Vagina (tissue), 2 donors: Measurements from ENCODE around the gene C9orf40. TPM values are rescaled to one million over a fixed set of nuclear protein-coding genes. Genes with fewer than 3 reads are reported as not detected.

Source experiments
- DNase-seq, 2 donors: peaks; one replicate each; pipeline ENCODE4 v3.0.0-alpha.2; 2017; ENCODE audit errors: extremely low spot score in 2 of 2
- H3K27ac ChIP-seq: fragments of 200-600 bp; sonication (generic); one replicate; pipeline ENCODE4 v1.5.1; 2019
- H3K27me3 ChIP-seq: fragments of 200-600 bp; sonication (generic); one replicate; pipeline ENCODE4 v1.5.1; 2019
- H3K36me3 ChIP-seq, 2 donors: fragments of 200-600 bp; sonication (generic); one replicate each; pipeline ENCODE4 v1.5.1; 2017 to 2019
- H3K4me1 ChIP-seq: fragments of 200-600 bp; sonication (generic); one replicate; pipeline ENCODE4 v1.5.1; 2019
- H3K4me3 ChIP-seq, 2 donors: fragments of 200-600 bp; sonication (generic); 1 replicate in 1 of 2; 2 replicates in 1 of 2; pipeline ENCODE4 v1.5.1; 2016 to 2019
- H3K9me3 ChIP-seq: fragments of 200-600 bp; sonication (generic); one replicate; pipeline ENCODE4 v1.5.1; 2019
- POLR2A ChIP-seq, 2 donors: fragments of 450-650 bp; IDR thresholded peaks; one replicate each; pipeline ENCODE4 v1.6.1; 2017; ENCODE audit warnings: antibody characterized with exemption in 2 of 2, mild to moderate bottlenecking in 2 of 2, moderate library complexity in 2 of 2
- POLR2AphosphoS5 ChIP-seq, 2 donors: sonication (generic); formaldehyde crosslinking; IDR thresholded peaks; one replicate each; pipeline ENCODE4 v1.9.0; 2017; ENCODE audit warnings: antibody characterized with exemption in 2 of 2, mild to moderate bottlenecking in 2 of 2, low read depth in 1 of 2; ENCODE audit not compliant: insufficient read depth in 1 of 2
- intact Hi-C: fragments of 100-400 bp; cut with DNase I; formaldehyde crosslinking; loops from one replicate; pipeline ENCODE4 v1.15.1; 2023
- total RNA-seq: library from RNA; depleted of rRNA; stranded (reverse); fragments of >200 nt; gene quantifications from one replicate; pipeline ENCODE4 v1.2.3, GENCODE V29; 2016
- TF ChIP-seq, protein P1 (sequence below), 3 experiments: fragments of 450-650 bp in 2 of 3; fragments of 200-600 bp in 1 of 3; sonication (generic) in 1 of 3; IDR thresholded peaks; one replicate each; pipeline ENCODE4 v1.5.1; 2017 to 2019; ENCODE audit warnings: antibody characterized with exemption in 3 of 3, mild to moderate bottlenecking in 2 of 3, moderate library complexity in 2 of 3

C9orf40 gene
- total RNA-seq, 1 donor from 2014 or later: 5.6 TPM

DNA sequence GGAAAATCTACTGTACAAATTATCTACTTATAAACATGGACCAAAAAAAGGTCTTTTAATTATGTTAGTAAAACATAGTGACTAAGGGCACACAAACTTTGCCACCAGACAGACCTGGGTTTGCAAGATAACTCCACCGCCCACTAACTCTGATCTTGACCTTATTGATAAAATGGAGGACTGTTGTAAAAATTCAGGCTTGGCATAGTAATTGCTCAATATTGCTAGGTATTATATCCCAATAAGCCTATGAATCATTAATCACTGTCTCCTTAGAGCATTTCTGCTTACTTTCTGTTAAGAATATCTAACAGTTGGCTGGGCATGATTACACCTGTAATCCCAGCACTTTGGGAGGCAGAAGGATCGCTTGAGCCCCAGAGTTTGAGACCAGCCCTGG lies 3.8 kb downstream of the C9orf40 start:
- no peak overlapping the region for H3K27ac ChIP-seq
- H3K9me3 ChIP-seq: no peaks in the 10 kb centered on the region
- no peaks in the 10 kb centered on the region for H3K36me3 ChIP-seq
- intact Hi-C loops: no loop called here
- peaks cover 27% of the 10 kb centered on the region for H3K4me1 ChIP-seq
- no peaks in the 10 kb centered on the region for H3K27me3 ChIP-seq
- DNase-seq: no peak
- no peak overlapping the region for H3K4me3 ChIP-seq
- TF ChIP-seq POLR2A (IDR thresholded peaks at IDR 0.05): no peak
- TF ChIP-seq, protein P1, sequence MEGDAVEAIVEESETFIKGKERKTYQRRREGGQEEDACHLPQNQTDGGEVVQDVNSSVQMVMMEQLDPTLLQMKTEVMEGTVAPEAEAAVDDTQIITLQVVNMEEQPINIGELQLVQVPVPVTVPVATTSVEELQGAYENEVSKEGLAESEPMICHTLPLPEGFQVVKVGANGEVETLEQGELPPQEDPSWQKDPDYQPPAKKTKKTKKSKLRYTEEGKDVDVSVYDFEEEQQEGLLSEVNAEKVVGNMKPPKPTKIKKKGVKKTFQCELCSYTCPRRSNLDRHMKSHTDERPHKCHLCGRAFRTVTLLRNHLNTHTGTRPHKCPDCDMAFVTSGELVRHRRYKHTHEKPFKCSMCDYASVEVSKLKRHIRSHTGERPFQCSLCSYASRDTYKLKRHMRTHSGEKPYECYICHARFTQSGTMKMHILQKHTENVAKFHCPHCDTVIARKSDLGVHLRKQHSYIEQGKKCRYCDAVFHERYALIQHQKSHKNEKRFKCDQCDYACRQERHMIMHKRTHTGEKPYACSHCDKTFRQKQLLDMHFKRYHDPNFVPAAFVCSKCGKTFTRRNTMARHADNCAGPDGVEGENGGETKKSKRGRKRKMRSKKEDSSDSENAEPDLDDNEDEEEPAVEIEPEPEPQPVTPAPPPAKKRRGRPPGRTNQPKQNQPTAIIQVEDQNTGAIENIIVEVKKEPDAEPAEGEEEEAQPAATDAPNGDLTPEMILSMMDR (IDR thresholded peaks at IDR 0.05): no peak
- no peak for TF ChIP-seq POLR2AphosphoS5 (IDR thresholded peaks at IDR 0.05; ENCODE audit: insufficient read depth in 1 of 2, low read depth in 1 of 2)

DNA sequence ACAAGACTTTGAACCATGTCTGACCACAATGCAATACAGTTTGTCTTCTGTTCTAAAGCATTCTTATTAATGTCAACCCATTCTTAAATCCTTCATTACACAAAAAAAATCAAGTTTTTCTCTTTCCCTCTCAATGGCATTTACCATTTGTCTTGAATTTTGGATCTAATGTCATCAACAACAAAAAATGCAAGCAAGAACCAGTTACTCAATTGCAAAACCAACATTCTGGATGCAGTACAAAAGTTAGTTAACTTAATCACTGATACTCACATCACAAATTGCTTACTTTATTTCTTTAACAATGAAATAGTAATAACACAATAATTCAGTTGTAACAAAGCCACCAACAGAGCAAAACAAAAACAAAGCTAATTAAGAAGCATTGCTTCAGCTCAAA lies 6.0 kb downstream of the C9orf40 start:
- Histone ChIP-seq H3K4me1 (peaks cover 15% of the 10 kb centered on the region), H3K9me3 (no peaks in the 10 kb centered on the region), H3K27me3 (no peaks in the 10 kb centered on the region), H3K36me3 (no peaks in the 10 kb centered on the region), H3K4me3 (no peak overlapping the region), H3K27ac (no peak overlapping the region)
- DNase-seq: no peak
- intact Hi-C loops: no loop called here
- TF ChIP-seq POLR2AphosphoS5 (IDR thresholded peaks at IDR 0.05; ENCODE audit: insufficient read depth in 1 of 2, low read depth in 1 of 2): no peak
- no peak for TF ChIP-seq POLR2A (IDR thresholded peaks at IDR 0.05)
- TF ChIP-seq, protein P1 (IDR thresholded peaks at IDR 0.05): no peak

DNA sequence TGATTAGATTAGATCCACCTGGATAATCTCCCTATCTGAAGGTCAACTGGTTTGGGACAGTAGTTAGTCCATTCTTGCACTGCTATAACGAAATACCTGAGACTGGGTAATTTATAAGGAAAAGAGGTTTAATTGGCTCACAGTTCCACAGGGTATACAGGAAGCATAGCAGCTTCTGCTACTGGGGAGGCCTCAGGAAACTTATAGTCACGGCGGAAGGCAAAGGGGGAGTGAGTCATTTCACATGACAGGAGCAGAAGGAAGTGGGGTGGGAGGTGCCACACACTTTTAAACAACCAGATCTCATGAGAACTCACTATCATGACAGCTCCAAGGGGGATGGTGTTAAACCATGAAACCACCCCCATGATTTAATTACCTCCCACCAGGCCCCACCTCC lies 9.9 kb downstream of the C9orf40 start:
- H3K9me3 ChIP-seq: no peaks in the 10 kb centered on the region
- H3K27me3 ChIP-seq: no peaks in the 10 kb centered on the region
- no peak for DNase-seq
- no peaks in the 10 kb centered on the region for H3K4me1 ChIP-seq
- no peak overlapping the region for H3K4me3 ChIP-seq
- TF ChIP-seq POLR2A (IDR thresholded peaks at IDR 0.05) (no peak), POLR2AphosphoS5 (IDR thresholded peaks at IDR 0.05; ENCODE audit: insufficient read depth in 1 of 2, low read depth in 1 of 2) (no peak)
- TF ChIP-seq, protein P1 (IDR thresholded peaks at IDR 0.05): no peak
- intact Hi-C loops: no loop called here
- H3K27ac ChIP-seq: no peak overlapping the region
- no peaks in the 10 kb centered on the region for H3K36me3 ChIP-seq

DNA sequence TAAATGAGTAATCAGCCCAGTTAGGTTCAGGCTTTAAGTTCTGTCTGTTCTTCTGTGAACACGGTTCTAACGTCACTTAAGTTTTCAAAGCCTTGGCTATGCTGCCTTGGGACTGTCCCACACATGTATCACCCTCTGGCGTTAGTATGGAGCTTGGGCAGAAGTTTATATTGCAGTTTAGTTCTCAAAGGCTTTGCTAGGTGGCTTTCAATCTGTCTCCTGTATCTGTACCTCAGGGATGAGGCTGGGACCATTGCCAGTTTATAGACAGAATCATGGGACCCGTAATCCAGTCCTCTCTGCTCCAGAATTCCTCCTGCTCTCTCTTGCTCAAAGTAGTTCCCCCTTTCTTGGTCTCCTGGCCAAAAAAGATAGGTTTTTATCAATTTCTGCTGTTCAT lies 12.1 kb downstream of the C9orf40 start:
- H3K27ac ChIP-seq: no peak overlapping the region
- TF ChIP-seq POLR2A (IDR thresholded peaks at IDR 0.05) (no peak), POLR2AphosphoS5 (IDR thresholded peaks at IDR 0.05; ENCODE audit: insufficient read depth in 1 of 2, low read depth in 1 of 2) (no peak)
- TF ChIP-seq, protein P1 (IDR thresholded peaks at IDR 0.05): no peak
- H3K27me3 ChIP-seq: no peaks in the 10 kb centered on the region
- H3K36me3 ChIP-seq: no peaks in the 10 kb centered on the region
- H3K4me1 ChIP-seq: no peaks in the 10 kb centered on the region
- intact Hi-C loops: no loop called here
- no peak overlapping the region for H3K4me3 ChIP-seq
- DNase-seq: no peak
- H3K9me3 ChIP-seq: no peaks in the 10 kb centered on the region

DNA sequence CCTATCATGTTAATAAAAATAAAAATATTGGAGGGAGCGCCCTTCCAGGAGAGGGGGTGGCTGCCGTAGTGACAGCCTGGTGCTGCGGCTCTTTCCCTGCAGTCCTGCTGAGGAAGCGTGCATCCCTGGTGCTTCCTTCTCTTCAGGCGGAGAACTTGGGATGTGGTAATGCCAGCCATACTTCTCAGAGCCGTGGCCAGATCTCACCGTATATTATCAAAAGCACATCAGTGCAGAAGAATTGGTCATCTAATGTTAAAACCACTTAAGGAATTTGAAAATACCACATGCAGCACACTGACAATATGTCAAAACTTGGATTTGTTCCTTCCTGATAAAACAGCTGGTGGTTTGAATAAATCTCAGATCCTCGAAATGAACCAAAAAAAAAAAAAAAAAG lies 17.7 kb downstream of the C9orf40 start:
- TF ChIP-seq, protein P1 (IDR thresholded peaks at IDR 0.05): no peak
- TF ChIP-seq POLR2AphosphoS5 (IDR thresholded peaks at IDR 0.05; ENCODE audit: insufficient read depth in 1 of 2, low read depth in 1 of 2) (no peak), POLR2A (IDR thresholded peaks at IDR 0.05) (no peak)

More for the DNA sequence above, 17.7 kb downstream of the C9orf40 start:
- DNase-seq: no peak
- Histone ChIP-seq H3K27ac (no peak overlapping the region), H3K27me3 (no peaks in the 10 kb centered on the region), H3K9me3 (no peaks in the 10 kb centered on the region), H3K4me1 (no peaks in the 10 kb centered on the region), H3K4me3 (no peak overlapping the region), H3K36me3 (no peaks in the 10 kb centered on the region)
- intact Hi-C loops: no loop called here
